Cerebellar cortex (tissue), 1 donor: ENCODE data around the gene KIF21A.

Experiments used
- DNase-seq: peaks from one replicate; pipeline ENCODE4 v3.0.0-alpha.2; 2015; ENCODE audit warnings: low spot score

The KIF21A gene

DNA sequence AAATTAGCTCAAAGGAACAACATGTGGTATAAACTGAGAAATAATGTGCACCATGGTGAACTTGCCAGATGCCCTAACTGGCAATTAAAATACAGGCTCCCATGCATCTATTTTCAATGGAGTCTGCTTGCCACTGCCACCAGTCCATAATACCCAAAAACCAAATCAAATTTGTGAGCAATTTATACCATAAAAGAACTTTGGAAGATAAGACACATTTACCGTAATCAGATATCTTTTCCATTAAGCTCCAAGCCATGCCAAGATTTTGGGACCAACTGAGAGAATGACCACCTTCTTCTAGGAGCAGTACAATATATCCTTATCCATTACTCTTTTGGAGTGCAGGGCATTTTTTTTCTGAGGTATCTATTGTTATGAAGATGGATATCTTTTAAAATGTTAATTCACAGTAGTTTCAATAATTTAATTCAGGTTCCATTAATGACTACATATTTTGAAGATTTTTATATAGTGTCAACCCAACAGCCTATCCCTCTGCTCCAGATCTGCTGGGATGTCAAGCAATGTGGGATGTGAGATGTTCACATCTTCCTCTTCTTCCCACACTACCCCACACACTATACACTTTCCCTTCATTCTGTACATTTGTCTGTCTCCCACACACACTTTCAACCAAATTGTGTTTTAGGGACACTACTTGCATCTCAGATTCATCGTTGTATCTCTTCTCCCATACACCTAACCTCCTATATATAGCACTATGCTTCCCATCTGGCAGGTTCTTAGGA lies 53.3 kb downstream of the KIF21A start:
- no peak for DNase-seq

- DNase-seq, result no peak
These were observed 56.6 kb downstream of the KIF21A start for GRCh38 chr12:39386335-39386734.

DNA sequence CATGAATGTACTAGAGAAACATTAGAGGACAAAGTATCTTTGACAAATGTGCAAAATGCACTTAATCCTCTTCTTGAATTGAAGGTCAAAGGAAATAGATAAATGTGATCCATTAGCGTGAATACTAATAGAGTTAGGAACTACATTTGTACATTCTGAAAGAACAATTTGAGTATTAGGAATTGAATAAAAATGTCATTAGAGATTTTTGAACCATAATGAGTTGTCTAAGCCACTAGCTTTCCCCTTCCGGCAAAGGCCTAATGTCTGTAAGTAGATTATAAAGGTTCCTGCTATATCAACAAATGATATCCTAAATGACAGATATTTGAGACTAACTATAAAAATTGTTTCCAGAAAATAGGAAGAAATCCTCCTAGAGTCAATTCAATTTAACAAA lies 59.8 kb downstream of the KIF21A start:
- DNase-seq, result no peak

GRCh38 chr12:39380090-39380489 lies 62.8 kb downstream of the KIF21A start:
- DNase-seq, result no peak

GRCh38 chr12:39378341-39378740 lies 64.6 kb downstream of the KIF21A start:
- no peak for DNase-seq

DNA sequence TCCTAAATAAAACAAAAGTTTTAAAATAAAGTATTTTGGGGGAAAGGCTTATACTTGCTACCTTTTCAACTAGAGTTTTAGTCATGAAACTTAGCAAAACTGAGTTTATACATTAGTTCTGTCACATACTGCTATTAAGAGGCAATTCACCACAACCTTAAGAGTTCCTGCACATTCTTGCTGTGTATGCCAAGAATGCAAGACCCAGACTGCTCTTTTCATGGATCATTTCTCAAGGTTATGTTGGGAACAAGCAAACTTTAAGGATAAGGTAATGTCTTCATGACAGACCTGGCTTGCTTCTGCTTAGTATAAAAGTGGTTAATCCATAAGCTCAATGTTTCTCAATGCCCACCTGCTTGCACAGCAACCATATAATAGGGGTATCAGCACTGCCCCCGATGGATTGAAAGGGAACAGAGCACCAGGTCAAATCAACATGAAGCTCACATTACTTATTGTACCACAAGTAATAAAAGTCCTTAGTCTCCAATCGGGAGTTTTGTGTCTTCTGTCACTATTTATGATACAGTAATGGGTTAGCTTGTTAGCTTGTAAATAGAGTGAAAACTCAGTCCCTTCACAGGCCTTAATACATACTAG lies 67.6 kb downstream of the KIF21A start:
- no peak for DNase-seq

GRCh38 chr12:39372929-39373328 lies 70.0 kb downstream of the KIF21A start:
- no peak for DNase-seq

DNA sequence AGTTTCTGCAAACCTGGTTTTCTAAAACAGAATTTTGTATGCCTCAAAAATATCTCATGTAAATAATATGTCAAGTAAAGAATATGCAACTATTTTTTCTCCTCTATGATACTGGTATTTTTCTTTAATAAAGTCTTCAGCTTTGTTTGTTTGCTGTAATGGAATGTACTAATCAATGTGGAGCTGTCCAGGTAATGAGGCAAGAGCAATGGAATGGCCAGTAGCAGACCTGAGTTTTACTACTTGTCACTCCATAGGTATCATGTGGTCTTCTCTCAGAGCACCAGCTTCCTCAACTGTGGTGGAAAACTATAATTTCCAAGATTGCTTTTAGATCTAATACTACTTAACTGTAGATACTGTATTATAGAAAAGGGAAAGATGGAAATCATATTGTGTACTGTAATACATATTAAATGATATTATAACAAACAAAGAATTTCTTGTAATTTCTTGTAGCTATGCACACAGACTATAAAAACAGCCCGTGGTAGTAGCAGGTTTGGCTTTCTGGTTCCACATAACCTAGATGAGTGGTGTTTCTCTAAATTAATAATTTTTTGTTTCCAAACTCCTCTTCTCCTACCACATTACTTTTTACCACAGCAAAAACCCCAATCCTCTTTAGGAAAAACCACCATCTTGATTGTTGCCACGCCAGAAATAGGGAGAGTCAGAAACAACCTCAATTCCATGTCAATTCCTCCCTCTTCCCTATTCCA lies 70.6 kb downstream of the KIF21A start:
- DNase-seq, result no peak

DNA sequence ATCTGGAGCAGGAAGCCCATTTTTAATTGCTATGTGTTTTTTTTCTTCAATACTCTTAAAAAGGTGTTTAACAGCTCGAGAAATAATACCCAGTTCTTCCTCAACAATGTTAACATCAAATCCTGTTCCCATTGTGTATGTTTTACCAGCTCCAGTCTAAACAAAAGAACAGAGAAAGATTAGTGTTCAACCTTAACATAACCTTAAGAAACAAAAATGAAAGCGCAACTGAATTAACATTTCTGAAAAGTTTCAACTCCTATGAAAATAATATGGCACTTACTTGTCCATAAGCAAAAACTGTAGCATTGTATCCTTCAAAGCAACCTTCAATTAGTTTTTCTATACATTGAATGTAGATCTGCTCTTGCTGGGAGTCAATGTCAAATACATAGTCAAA lies 73.2 kb downstream of the KIF21A start:
- no peak for DNase-seq

- DNase-seq, result no peak
These were observed 74.0 kb downstream of the KIF21A start for GRCh38 chr12:39368891-39369290.

GRCh38 chr12:39368096-39368495 lies 74.8 kb downstream of the KIF21A start:
- DNase-seq, result no peak

DNA sequence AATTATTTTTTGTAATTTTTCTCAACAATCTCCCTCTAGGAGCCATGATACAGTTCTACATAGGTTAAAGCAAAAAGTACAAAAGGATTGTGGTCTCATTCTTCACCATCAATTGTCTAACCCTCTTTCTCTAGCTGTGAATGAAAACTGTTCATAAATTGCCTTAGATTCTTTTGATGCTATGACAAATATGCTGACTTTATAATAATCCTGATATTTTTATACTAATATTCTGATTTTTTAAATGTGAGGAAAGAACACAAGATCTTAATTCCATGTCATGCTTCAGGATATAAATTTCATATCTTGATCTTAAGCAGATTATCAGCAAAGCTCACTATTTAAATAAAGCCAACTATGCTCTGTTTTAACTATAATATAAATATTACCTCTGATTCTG lies 75.4 kb downstream of the KIF21A start:
- DNase-seq, result no peak

GRCh38 chr12:39365364-39366001 lies 77.4 kb downstream of the KIF21A start:
- no peak for DNase-seq

- no peak for DNase-seq
These were observed 78.7 kb downstream of the KIF21A start for GRCh38 chr12:39364196-39364595.

GRCh38 chr12:39359645-39360044 lies 83.3 kb downstream of the KIF21A start:
- DNase-seq, result no peak

DNA sequence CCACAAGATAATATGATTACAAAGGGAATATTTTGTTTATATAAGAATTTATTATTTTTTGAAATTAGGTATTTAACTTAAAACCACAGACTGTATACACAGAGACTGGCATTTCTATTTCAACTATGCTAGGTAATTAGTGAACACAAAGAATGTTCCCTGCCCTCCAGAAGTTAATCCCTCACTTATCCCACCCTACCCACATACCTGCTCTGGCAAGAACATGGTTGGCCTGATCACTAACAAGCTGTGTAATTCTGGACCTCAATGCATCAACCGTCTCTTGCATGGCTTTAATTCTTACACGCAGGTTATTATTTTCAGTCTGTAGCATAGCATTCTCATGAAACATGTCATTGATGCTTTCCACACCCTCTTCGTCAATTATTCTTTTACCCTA lies 85.9 kb downstream of the KIF21A start:
- DNase-seq, result no peak

- DNase-seq, result no peak
These were observed 87.1 kb downstream of the KIF21A start for GRCh38 chr12:39355841-39356240.

DNA sequence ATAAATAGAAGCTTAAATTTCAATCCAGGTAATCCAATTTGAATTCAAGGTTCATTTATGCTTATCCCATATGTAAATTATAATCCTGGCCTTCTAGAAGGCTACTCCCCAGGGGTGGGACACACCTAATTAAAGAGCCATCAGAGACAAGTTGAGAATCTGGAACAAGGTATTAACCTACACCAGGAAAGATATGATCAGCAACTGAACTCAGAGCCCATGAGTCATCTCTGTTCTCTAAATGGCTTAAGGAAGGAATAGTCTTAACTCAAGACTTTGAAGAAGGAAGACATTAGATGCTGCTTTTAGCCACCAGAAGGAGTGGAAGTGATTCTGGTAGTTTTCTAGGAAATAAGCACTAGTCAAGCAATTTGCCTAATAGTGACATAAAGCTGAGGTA lies 88.0 kb downstream of the KIF21A start:
- no peak for DNase-seq

- DNase-seq, result no peak
These were observed 90.4 kb downstream of the KIF21A start for GRCh38 chr12:39352471-39353017.

- no peak for DNase-seq
These were observed 91.8 kb downstream of the KIF21A start for GRCh38 chr12:39351153-39351552.

DNA sequence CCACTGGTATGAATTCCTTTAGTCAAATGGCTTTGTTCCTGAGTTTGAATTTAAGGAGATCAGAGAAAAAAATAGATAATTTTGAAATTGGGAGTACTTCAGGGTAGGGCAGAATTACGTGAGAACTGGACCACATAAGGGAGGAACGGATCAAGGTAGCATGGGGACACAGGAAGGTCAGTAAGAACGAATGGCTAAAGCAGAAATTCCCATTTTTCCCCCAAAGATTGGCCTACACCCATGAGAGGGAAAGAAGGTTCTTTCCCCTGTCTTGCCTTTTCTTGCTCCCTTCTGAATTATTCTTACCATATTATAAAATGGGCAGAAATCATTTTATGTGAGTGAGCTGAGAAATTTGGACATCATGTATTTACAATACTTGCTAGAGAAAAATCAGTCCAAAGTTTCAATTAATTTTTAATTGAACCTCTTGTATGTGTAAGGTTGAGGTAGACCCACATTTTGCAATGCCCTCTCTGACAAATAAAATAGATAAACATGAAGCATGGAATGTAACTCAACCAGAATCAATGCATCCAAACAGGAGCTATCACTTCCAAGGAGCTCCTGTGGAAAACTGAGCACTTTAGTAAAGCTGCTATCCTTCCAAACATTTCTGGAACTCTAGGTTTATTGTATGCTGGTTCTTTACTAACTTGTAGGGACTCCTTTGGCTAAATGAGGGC lies 93.8 kb downstream of the KIF21A start:
- DNase-seq, result no peak

DNA sequence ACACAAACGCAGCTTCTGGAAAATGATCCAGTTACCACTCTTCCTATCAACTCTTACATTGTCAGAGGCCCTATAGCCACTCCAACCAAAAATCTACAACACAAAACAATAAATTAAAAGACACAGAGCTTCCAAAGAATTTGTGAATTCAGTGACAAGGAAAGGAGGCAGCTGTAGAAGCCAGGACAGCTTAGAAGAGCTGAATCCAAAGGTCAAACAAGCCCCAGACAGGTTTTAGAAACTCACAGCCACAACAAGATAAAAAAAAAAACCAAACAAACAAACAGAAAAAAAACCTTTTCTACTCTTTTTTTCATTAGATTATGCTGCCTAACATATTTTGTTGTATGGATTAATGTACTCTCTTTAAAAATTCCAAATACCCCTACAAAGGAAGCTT lies 94.4 kb downstream of the KIF21A start:
- DNase-seq, result no peak
